GM06990 (cell line): ENCODE measurements around the gene BBS12.

Source experiments
- DNase-seq: peaks from one replicate; pipeline ENCODE4 v3.0.0-alpha.2; 2011; ENCODE audit not compliant: insufficient read length; ENCODE audit errors: extremely low read depth
- H3K27me3 ChIP-seq: replicated peaks from 2 replicates; pipeline ENCODE4 v1.6.0; 2011; ENCODE audit warnings: low read length; ENCODE audit not compliant: control insufficient read depth, insufficient read depth
- H3K36me3 ChIP-seq: 2 replicates; pipeline ENCODE4 v1.5.1; 2011; ENCODE audit warnings: low read length; ENCODE audit not compliant: control insufficient read depth, insufficient read depth
- H3K4me3 ChIP-seq: replicated peaks from 2 replicates; pipeline ENCODE4 v1.5.1; 2011; ENCODE audit warnings: low read depth, mild to moderate bottlenecking, control low read depth, low read length
- CTCF ChIP-seq: IDR thresholded peaks from 2 replicates; pipeline ENCODE4 v1.5.1; 2011; ENCODE audit warnings: low read length, control low read depth, mild to moderate bottlenecking, inconsistent platforms; ENCODE audit not compliant: insufficient read depth, poor library complexity, severe bottlenecking

BBS12 gene

DNA sequence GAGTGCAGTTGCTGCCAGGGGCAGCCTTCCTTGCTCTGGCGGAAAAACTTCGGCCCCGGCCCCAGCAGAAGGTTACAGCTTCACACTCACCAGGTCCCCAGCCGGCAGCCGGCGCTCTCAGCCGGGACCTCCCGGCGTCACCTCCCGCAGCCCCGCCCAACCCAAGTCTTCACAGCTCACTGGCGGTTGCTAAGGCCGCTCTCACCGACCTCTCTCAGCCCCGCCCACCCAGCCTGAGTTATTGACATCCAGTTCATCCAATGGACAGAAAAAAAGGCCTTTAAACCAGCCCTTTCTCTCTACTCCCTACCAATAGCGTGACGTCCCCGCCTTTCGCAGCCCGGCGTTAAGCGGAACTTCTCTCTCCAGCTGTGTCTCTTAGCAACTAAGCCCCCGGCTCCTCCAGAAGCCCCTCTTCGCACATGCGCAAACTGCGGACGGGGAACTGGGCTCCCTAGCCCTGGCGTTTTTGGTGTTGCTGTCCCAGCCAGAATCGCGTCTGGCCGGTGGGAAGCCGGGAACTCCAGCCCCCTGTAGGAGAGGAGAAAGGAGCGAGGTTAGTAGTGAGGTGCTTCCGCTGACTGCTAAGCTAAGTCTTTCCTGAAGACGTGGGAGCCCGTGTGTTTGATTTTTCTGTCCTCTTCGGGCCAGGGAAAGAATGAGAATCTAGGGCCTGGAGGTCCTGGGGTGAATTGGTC is at the start of gene BBS12:
BBS12 (plus strand) TSS at position 376 of the 698 bp plus-strand sequence. CDS start 9,189 bp downstream, outside the sequence.
- Histone ChIP-seq H3K27me3 (no peaks in the 10 kb centered on the region), H3K36me3 (no peaks in the 10 kb centered on the region), H3K4me3 (peak within 1 kb of the TSS; percentile 72)
- peak; percentile 95 for DNase-seq
- TF ChIP-seq CTCF: peak; percentile 74

DNA sequence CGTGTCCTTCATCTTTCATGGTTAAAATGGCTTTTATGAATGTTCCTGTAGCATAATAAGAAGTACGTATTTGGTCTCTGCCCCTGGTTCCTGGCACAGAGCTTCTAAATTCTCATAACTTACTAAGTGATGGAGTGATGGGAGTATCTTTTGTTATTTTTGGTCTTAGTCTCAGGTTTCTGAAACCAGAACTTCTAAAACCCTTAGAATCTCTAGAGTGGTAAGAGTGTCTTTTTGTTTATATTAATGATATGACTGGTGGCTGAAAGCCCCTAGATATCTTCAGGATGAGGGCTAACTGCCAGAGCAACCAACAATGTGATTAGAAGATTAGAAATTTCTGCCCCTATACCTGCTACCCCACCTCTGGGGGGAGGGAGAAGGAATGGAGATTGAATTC is 45.8 kb upstream of the BBS12 start:
- Histone ChIP-seq H3K4me3 (no peak overlapping the region), H3K36me3 (no peaks in the 10 kb centered on the region), H3K27me3 (no peaks in the 10 kb centered on the region)
- DNase-seq: no peak
- no peak for TF ChIP-seq CTCF

- peak; percentile 22 for DNase-seq
- no peak overlapping the region for H3K4me3 ChIP-seq
- no peaks in the 10 kb centered on the region for H3K36me3 ChIP-seq
- TF ChIP-seq CTCF: no peak
- H3K27me3 ChIP-seq: no peaks in the 10 kb centered on the region
Observed at GRCh38 chr4:122687531-122688061, 44.9 kb upstream of the BBS12 start.

- TF ChIP-seq CTCF: no peak
- no peak for DNase-seq
- H3K4me3 ChIP-seq: no peak overlapping the region
Observed at GRCh38 chr4:122688529-122689140, 43.9 kb upstream of the BBS12 start.

DNA sequence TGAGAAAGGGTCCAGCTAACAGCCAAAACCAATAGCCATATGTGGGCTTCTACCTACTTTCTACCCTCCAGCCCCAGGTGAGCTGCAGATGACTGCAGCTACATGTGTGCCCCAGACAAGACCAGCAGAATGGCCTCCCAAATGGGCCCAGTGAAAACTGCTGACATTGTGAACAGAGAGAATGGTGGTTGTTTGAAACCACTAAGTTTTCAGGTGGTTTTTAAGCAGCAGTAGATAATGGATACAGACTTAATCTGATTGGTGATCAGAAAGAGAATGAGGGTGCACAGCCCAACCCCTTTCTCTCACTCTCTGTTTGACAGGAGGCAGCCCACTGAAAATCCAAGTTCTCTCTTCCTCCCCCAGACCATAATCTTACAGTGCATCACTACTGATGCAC is 42.5 kb upstream of the BBS12 start:
- Histone ChIP-seq H3K36me3 (no peaks in the 10 kb centered on the region), H3K27me3 (no peaks in the 10 kb centered on the region), H3K4me3 (no peak overlapping the region)
- DNase-seq: peak; percentile 42
- no peak for TF ChIP-seq CTCF

More at GRCh38 chr4:122688529-122689140, 43.9 kb upstream of the BBS12 start:
- no peaks in the 10 kb centered on the region for H3K27me3 ChIP-seq
- no peaks in the 10 kb centered on the region for H3K36me3 ChIP-seq
